HepG2 (cell line): ENCODE results near the gene HYAL1. TPM values are rescaled to one million over a fixed set of nuclear protein-coding genes. Genes with fewer than 3 reads are reported as not detected.

Experiments
- ARID2 ChIP-seq: sonication (generic); formaldehyde crosslinking; IDR thresholded peaks from 2 replicates; pipeline ENCODE4 v1.8.1; 2022; ENCODE audit warnings: mild to moderate bottlenecking, missing genetic modification reagents, borderline replicate concordance
- FOXP1 ChIP-seq, 2 experiments: fragments of 450-650 bp in 1 of 2; IDR thresholded peaks; 2 replicates each; pipeline ENCODE4 v1.6.1; 2017 to 2018; ENCODE audit warnings: antibody characterized with exemption in 1 of 2
- GLI4 ChIP-seq: sonication (generic); formaldehyde crosslinking; IDR thresholded peaks from 2 replicates; pipeline ENCODE4 v1.5.1; 2020; ENCODE audit warnings: missing genetic modification reagents, mild to moderate bottlenecking, moderate library complexity, borderline replicate concordance
- KAT8 ChIP-seq: IDR thresholded peaks from 2 replicates; pipeline ENCODE4 v1.6.1; 2016; ENCODE audit warnings: missing genetic modification reagents, missing compliant biosample characterization
- KDM5B ChIP-seq: sonication (generic); formaldehyde crosslinking; IDR thresholded peaks from 2 replicates; pipeline ENCODE4 v1.4.0; 2020; ENCODE audit warnings: missing genetic modification reagents, mild to moderate bottlenecking, borderline replicate concordance
- MTERF4 ChIP-seq: sonication (generic); formaldehyde crosslinking; IDR thresholded peaks from 2 replicates; pipeline ENCODE4 v1.8.0; 2023; ENCODE audit warnings: mild to moderate bottlenecking, missing genetic modification reagents
- MXD4 ChIP-seq: IDR thresholded peaks from 2 replicates; pipeline ENCODE4 v1.6.1; 2016; ENCODE audit warnings: mild to moderate bottlenecking, missing biosample characterization, missing genetic modification reagents
- PAXIP1 ChIP-seq: sonication (generic); formaldehyde crosslinking; conservative IDR thresholded peaks from 2 replicates; pipeline ENCODE4 v1.4.0; 2020; ENCODE audit warnings: mild to moderate bottlenecking, missing genetic modification reagents, moderate library complexity
- SPEN ChIP-seq: sonication (generic); formaldehyde crosslinking; IDR thresholded peaks from 2 replicates; pipeline ENCODE4 v1.5.1; 2020; ENCODE audit warnings: low read depth, mild to moderate bottlenecking, missing genetic modification reagents
- TBP ChIP-seq: sonication (generic); formaldehyde crosslinking; IDR thresholded peaks from 2 replicates; pipeline ENCODE4 v1.5.0; 2020; ENCODE audit warnings: missing genetic modification reagents
- ZC3H4 ChIP-seq: sonication (generic); formaldehyde crosslinking; IDR thresholded peaks from 2 replicates; pipeline ENCODE4 v1.4.0; 2020; ENCODE audit warnings: missing genetic modification reagents, borderline replicate concordance
- ZNF18 ChIP-seq: sonication (generic); formaldehyde crosslinking; IDR thresholded peaks from 2 replicates; pipeline ENCODE4 v1.8.0; 2022; ENCODE audit warnings: mild to moderate bottlenecking, missing genetic modification reagents; ENCODE audit not compliant: insufficient replicate concordance
- ZNF224 ChIP-seq: sonication (generic); formaldehyde crosslinking; IDR thresholded peaks from 2 replicates; pipeline ENCODE4 v1.5.0; 2020; ENCODE audit warnings: mild to moderate bottlenecking, missing genetic modification reagents
- ZNF280B ChIP-seq: sonication (generic); formaldehyde crosslinking; IDR thresholded peaks from 2 replicates; pipeline ENCODE4 v1.5.0; 2020; ENCODE audit warnings: missing genetic modification reagents, mild to moderate bottlenecking, borderline replicate concordance
- ZNF44 ChIP-seq: sonication (generic); formaldehyde crosslinking; IDR thresholded peaks from 2 replicates; pipeline ENCODE4 v1.5.1; 2020; ENCODE audit warnings: mild to moderate bottlenecking, missing genetic modification reagents
- ZNF776 ChIP-seq: sonication (generic); formaldehyde crosslinking; IDR thresholded peaks from 2 replicates; pipeline ENCODE4 v1.4.0; 2020; ENCODE audit warnings: mild to moderate bottlenecking, missing genetic modification reagents
- ZNF784 ChIP-seq: sonication (generic); formaldehyde crosslinking; IDR thresholded peaks from 2 replicates; pipeline ENCODE4 v1.5.1; 2020; ENCODE audit warnings: missing genetic modification reagents, mild to moderate bottlenecking, borderline replicate concordance
- ZNF839 ChIP-seq: sonication (generic); formaldehyde crosslinking; IDR thresholded peaks from 2 replicates; pipeline ENCODE4 v1.4.0; 2020; ENCODE audit warnings: missing genetic modification reagents, mild to moderate bottlenecking, borderline replicate concordance
- polyA plus RNA-seq, 8 experiments: library from polyadenylated mRNA; depleted of rRNA in 3 of 8; stranded (reverse) in 7 of 8; unstranded in 1 of 8; fragments of >200 nt; fragmentation: Illumina TruSeq in 4 of 8; extraction: Trizol in 4 of 8; gene quantifications; 2 replicates each; pipeline versions ENCODE4 v1.2.1 to v1.2.3, GENCODE V29; 2011 to 2016; ENCODE audit warnings: low read depth in 4 of 8, missing spikeins in 1 of 8, mixed read lengths in 1 of 8; ENCODE audit not compliant: insufficient read depth in 1 of 8
- total RNA-seq, 5 experiments: library from RNA; depleted of rRNA; stranded (reverse); fragments of >200 nt; fragmentation: Illumina TruSeq; extraction: Trizol; gene quantifications; 2 replicates each; pipeline ENCODE4 v1.2.3, GENCODE V29; 2016; ENCODE audit warnings: low read depth in 1 of 5

The HYAL1 gene
- total and polyA plus RNA-seq, 2 of the 13 experiments (the other 11 are each of a cell fraction or from before 2014, with no cell fraction given) = 76.5 to 193 TPM

GRCh38 chr3:50327943-50328691 lies 24.7 kb upstream of the HYAL1 start, which contains the start of gene TUSC2 (continued):
- TF ChIP-seq PAXIP1 (CRISPR knock-in tag) = no peak
- TF ChIP-seq ZNF280B (CRISPR knock-in tag) = peak; percentile 71; the same call in 1 of the 2 replicates
- 0 out of 2 replicates have a peak, but pooled peaks have one; percentile 62 for TF ChIP-seq MTERF4 (CRISPR knock-in tag)
- no peak; the same call in 1 of the 2 replicates for TF ChIP-seq ZNF776 (CRISPR knock-in tag)
- peak; percentile 89 for TF ChIP-seq MXD4 (CRISPR knock-in tag)
- peak; percentile 81; the same call in 1 of the 2 replicates for TF ChIP-seq KDM5B (CRISPR knock-in tag)
- peak; percentile 33; the same call in 1 of the 2 replicates for TF ChIP-seq ZNF784 (CRISPR knock-in tag)
- TF ChIP-seq ARID2 (CRISPR knock-in tag) = no peak
- peak; percentile 94 for TF ChIP-seq SPEN (CRISPR knock-in tag)
- TF ChIP-seq ZNF44 (CRISPR knock-in tag) = no peak
- TF ChIP-seq ZC3H4 (CRISPR knock-in tag) = no peak
- no peak; the same call in 1 of the 2 replicates for TF ChIP-seq TBP (CRISPR knock-in tag)
- no peak for TF ChIP-seq ZNF224 (CRISPR knock-in tag)
- 0 out of 2 replicates have a peak, but pooled peaks have one; percentile 62 for TF ChIP-seq GLI4 (CRISPR knock-in tag)
- TF ChIP-seq ZNF18 (CRISPR knock-in tag) = no peak
- TF ChIP-seq KAT8 (CRISPR knock-in tag) = peak; percentile 95
- TF ChIP-seq FOXP1 (IDR thresholded peaks at IDR 0.05) = no peak
- no peak for TF ChIP-seq FOXP1 (CRISPR knock-in tag; IDR thresholded peaks at IDR 0.05)
- TF ChIP-seq ZNF839 (CRISPR knock-in tag) = no peak
